Activated naive CD4-positive, alpha-beta T cell treated with anti-CD3 and anti-CD28 coated beads, Interleukin-2, amount 10 ng/mL, durations not matched to agents 7 days and 5 days (primary cell): ENCODE results near the gene SERTAD1.
"Not testable (repeated sequence)": the region's sequence is repeated elsewhere in the genome, so short reads cannot be mapped to it uniquely, and the experiment has no call there.

Source experiments
- CTCF ChIA-PET: fragments of 350-600 bp; sonication (Branson Sonifier 250); formaldehyde crosslinking; loops from one replicate; lab custom pipeline; 2021; ENCODE audit warnings: antibody characterized with exemption; lab: Charles Lee
- DNase-seq: peaks from one replicate; pipeline ENCODE4 v3.0.0-alpha.2; 2020
- H3K27ac Mint-ChIP-seq: one replicate; pipeline ENCODE4 v1.8.0; 2021; ENCODE audit warnings: mild to moderate bottlenecking, moderate library complexity, mixed read lengths
- H3K27me3 Mint-ChIP-seq: one replicate; pipeline ENCODE4 v1.8.0; 2021; ENCODE audit warnings: mild to moderate bottlenecking, mixed read lengths
- H3K36me3 Mint-ChIP-seq: one replicate; pipeline ENCODE4 v1.8.0; 2021; ENCODE audit warnings: mixed read lengths
- H3K4me1 Mint-ChIP-seq: one replicate; pipeline ENCODE4 v1.8.0; 2021; ENCODE audit warnings: mixed read lengths
- H3K4me3 Mint-ChIP-seq: one replicate; pipeline ENCODE4 v1.8.0; 2021; ENCODE audit warnings: mild to moderate bottlenecking, moderate library complexity, mixed read lengths
- H3K9me3 Mint-ChIP-seq: one replicate; pipeline ENCODE4 v1.8.0; 2021; ENCODE audit warnings: mixed read lengths

Gene SERTAD1

DNA sequence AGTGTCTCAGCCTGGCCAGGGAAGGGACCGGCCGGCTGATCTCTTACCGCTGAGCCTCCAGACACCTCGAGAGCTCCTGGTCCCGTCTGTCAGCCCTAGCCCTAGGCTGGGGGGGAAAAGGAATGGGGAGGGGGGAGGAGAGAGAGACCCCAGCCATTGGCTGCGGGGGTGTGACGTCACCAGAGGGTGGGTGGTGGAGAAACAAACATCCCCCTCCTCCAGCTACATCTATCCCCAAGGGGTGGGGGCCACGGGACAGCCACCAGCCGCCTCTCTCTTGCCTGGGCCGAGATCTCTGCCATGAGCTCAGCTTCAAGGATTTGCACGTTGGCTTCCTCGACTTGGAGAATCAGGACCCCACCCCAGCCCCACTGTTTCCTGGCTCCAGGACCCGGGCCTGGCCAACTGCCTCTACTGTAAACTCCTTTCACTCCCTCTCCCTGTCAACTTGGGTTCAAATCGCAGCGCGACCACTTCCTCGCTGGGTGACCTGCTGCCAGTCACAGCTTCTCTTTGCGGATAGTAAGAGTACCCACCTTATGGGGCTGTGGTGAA, 12.4 kb downstream of the SERTAD1 start, which contains the start of gene PRX:
PRX (minus strand) TSS at position 88 of the 555 bp plus-strand sequence. CDS start 5,446 bp downstream, outside the sequence.
- Mint-ChIP-seq H3K27ac (no peak within 1 kb of the TSS), H3K4me3 (no peak within 1 kb of the TSS), H3K9me3 (no peaks in the 10 kb centered on the region), H3K27me3 (peaks cover 21% of the 10 kb centered on the region), H3K4me1 (peaks cover 24% of the 10 kb centered on the region), H3K36me3 (no peaks in the 10 kb centered on the region)
- CTCF ChIA-PET, result interaction anchor here (1.0 to 2.6 kb wide), 2 partner anchors 52 to 108 kb away, joined by 4 to 12 read pairs; partner anchors contain the start of gene BLVRB
- no peak for DNase-seq

DNA sequence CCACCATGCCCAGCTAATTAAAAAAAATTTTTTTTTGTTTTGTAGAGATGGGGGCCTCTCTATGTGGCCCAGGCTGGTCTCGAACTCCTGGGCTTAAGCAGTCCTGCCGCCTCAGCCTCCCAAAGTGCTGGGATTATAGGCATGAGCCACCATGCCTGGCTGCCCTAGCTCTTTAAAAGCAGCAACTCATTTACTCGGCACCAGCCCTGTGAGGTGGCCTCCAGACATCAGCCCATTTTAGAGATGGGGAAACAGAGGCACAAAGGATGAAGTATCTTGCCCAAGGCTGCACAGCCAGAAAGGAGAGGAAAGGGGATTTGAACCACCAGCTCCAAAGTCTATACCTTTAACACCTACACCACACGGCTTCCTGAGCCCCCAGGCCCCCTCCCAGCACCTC, 12.9 kb downstream of the SERTAD1 start:
- no peak overlapping the region for H3K27ac Mint-ChIP-seq
- no peak for DNase-seq
- H3K4me3 Mint-ChIP-seq, result no peak overlapping the region
- peaks cover 24% of the 10 kb centered on the region for H3K4me1 Mint-ChIP-seq
- H3K36me3 Mint-ChIP-seq, result no peaks in the 10 kb centered on the region
- H3K9me3 Mint-ChIP-seq, result no peaks in the 10 kb centered on the region
- CTCF ChIA-PET, result interaction anchor here (1.0 to 2.6 kb wide), 3 partner anchors 8 to 108 kb away, joined by 4 to 12 read pairs (median 9); partner anchors contain the start of gene BLVRB
- peaks cover 21% of the 10 kb centered on the region for H3K27me3 Mint-ChIP-seq

DNA sequence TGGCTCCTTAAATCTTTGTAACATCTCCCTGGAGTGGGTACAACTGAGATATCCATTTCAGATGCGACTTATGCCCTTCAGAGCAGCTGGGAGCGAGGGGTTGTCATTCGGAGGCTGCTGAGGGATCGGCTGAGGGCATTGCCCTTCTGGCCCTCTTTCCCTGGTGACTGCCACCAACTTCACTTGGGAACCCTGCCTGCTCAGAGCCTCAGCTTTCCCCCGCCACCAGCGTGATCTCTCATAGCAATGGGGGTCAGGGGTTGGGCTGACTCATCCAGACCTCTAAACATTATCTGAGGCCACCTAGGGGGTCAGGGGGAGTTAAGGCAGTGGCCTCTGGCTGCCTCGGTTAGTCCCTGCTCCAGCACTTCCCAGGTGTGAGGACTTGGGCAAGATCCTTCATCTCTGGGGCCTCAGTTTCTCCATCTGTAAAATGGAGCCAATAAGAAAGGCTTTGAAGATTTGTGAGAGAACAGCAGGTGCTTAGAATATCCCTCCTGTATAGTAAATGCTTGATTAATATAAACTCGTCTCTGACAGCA, 13.8 kb downstream of the SERTAD1 start:
- no peak overlapping the region for H3K4me3 Mint-ChIP-seq
- no peak overlapping the region for H3K27ac Mint-ChIP-seq
- H3K27me3 Mint-ChIP-seq, result peaks cover 22% of the 10 kb centered on the region
- no peak for DNase-seq
- CTCF ChIA-PET, result interaction anchor here (2.6 kb wide), 2 partner anchors 9 to 53 kb away, joined by 9 to 12 read pairs; partner anchors contain the start of gene BLVRB
- H3K36me3 Mint-ChIP-seq, result no peaks in the 10 kb centered on the region
- H3K4me1 Mint-ChIP-seq, result peaks cover 22% of the 10 kb centered on the region
- H3K9me3 Mint-ChIP-seq, result no peaks in the 10 kb centered on the region

DNA sequence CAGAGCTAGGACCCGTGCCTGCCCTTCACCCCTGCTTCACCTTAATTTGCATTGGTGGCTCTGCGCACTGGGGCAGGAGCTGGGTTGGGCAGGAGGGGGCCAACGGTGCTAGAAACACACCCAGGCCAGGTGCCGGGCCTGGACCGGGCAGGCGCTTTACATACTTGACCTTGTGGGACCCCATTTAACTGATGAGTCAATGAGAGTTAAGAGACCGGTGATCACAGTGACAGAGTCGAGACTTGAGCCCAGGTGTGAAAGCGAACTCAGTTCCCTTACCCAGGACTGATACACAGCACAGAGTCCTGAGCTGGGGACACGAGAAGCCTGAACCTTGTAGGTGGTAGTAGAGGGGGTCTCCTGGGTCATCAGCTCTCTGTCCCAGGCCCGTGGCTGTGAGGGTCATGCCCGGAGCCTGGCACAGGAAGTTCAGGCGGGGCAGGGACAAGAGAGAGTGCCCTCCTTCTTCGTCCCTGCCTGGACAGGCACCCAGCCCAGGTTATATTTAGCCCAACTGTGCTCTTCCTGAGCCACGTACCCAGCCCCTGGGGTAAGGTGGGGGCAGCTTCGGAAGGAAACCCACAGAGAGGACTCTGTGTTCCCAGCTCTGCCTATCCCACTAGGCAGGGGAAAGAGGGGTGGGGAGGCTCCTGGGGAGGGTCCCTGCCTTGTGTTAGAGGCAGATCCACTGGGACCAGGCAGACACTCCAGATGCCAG, 14.5 kb downstream of the SERTAD1 start:
- Mint-ChIP-seq H3K4me1 (peaks cover 17% of the 10 kb centered on the region), H3K27ac (no peak overlapping the region), H3K36me3 (no peaks in the 10 kb centered on the region), H3K27me3 (peaks cover 22% of the 10 kb centered on the region), H3K4me3 (no peak overlapping the region), H3K9me3 (no peaks in the 10 kb centered on the region)
- DNase-seq, result no peak
- CTCF ChIA-PET, result interaction anchor here (2.6 kb wide), 1 partner anchor 10 kb away, joined by 9 read pairs; no protein-coding TSS in a partner anchor

DNA sequence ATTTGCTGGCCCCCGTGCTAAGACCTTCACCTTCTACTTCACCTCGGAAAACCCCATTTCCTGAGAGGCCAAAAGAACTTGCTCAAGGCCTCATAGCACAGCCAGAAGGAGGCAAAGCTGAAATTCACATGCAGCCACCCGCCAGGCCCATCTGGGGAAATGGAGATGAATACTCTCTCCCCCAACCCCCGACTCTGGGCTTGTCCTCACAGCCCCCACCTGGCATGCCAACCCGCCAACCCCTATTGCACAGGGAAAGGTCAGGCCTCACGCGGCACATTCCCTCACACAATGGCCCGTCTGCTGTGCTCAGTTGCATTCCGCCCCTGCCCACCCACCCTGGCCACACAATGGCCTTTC, 15.8 kb downstream of the SERTAD1 start:
- peaks cover 10% of the 10 kb centered on the region for H3K4me1 Mint-ChIP-seq
- no peak for DNase-seq
- peaks cover 22% of the 10 kb centered on the region for H3K27me3 Mint-ChIP-seq
- CTCF ChIA-PET, result no interaction called here
- H3K9me3 Mint-ChIP-seq, result no peaks in the 10 kb centered on the region
- H3K27ac Mint-ChIP-seq, result no peak overlapping the region
- H3K4me3 Mint-ChIP-seq, result no peak overlapping the region
- no peaks in the 10 kb centered on the region for H3K36me3 Mint-ChIP-seq

DNA sequence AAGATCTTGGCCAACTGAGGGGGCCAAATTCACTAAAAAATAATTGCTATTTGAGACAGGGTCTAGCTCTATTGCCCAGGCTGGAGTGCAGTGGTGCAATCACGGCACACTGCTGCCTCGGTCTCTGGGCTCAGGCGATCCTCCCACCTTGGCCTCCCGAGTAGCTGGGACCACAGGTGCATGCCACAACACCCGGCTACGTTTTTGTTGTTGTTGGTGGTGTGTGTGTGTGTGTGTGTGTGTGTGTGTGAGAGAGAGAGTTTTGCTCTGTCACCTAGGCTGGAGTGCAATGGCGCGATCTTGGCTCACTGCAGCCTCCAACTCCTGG, 17.2 kb downstream of the SERTAD1 start:
- not testable (repeated sequence) for H3K36me3 Mint-ChIP-seq, DNase-seq, H3K4me3 Mint-ChIP-seq, H3K9me3 Mint-ChIP-seq, H3K27ac Mint-ChIP-seq
- CTCF ChIA-PET, result interaction anchor here (1.2 to 3.4 kb wide), 2 partner anchors 8 to 12 kb away, joined by 3 to 15 read pairs; no protein-coding TSS in a partner anchor
- Mint-ChIP-seq H3K4me1 (peaks cover 18% of the 10 kb centered on the region), H3K27me3 (peaks cover 20% of the 10 kb centered on the region)

DNA sequence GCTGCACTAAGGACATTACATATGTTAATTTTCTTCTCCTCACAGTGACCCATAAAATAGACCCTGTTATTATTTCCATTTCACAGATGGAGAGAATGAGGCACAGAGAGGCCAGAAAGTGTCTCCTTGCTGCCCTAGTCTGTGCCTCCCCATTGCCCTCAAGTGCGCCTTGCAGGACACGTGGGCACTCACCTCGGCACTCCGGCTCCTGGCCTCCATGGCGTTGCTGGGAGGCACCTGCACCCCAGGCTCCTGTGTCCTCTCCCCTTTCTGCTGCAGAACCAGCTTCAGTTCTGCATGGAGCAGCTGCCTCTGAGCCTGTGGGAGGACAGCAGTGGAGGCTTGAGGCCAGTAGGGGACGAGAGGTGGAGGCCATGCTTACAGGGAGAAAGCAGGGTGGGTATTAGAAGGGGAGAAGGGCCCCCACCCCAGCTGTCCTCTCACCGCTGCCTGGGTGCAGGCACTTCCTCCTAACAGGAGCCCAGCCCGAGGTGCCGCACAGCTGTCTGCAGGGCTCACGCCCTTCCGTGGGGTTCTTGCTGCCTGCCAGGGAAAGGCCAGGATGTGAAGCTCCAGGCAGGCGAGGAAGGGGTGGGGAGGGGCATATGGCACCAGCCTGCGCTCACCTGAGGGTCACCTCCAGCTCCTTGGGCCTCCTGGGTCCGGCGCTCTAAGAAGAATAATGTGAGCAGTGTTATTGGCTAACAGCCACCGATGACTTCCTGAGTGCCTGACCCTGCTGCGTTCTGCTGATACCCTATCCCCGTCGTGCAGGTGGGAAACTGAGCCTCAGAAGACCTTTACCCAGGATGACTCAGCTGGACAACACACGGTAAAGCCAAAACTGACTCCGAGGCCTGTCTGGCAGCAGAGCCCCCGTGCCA, 17.8 kb downstream of the SERTAD1 start:
- Mint-ChIP-seq H3K4me3 (no peak overlapping the region), H3K27ac (peak overlapping the region; percentile 55)
- CTCF ChIA-PET, result interaction anchor here (1.2 to 3.4 kb wide), 2 partner anchors 9 to 13 kb away, joined by 3 to 15 read pairs; no protein-coding TSS in a partner anchor

DNA sequence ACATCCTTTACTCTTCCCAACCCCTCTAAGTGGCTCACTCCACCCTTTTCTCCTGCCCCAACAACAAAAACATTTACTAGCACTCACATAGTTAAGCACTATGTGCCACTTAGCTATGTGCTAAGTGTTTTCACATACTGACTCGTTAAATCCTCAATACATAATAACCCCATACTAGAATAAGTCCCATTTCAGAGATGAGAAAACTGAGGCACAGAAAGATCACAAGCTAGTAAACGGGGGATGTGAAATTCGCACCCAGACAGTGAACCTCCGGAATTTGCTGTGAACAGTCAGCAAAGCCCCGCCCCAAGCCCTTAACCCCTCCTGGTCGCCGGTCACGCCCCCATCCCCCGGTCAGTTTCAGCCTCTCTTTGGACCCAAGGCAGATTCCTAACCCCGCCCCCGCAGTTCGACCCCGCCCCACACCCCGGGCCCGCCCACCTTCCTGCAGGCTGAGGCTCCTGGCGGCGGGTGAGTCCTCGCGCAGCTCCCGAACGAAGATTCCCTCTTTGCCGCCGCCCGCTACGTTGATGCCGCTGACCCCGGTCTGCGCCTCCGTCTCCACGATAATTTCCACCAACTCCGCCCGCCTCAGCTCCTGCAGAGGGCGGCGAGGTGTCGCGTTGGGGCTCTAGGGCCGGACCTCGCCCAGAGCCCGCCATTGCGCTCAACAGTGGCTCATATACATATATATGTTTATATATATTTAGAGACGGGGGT, 22.4 kb downstream of the SERTAD1 start:
- Mint-ChIP-seq H3K27ac (peak overlapping the region; percentile 80), H3K4me1 (peaks cover 34% of the 10 kb centered on the region), H3K27me3 (peaks cover 33% of the 10 kb centered on the region), H3K9me3 (no peaks in the 10 kb centered on the region), H3K36me3 (no peaks in the 10 kb centered on the region), H3K4me3 (peak overlapping the region; percentile 79)
- CTCF ChIA-PET, result interaction anchor here (0.5 to 1.5 kb wide), 2 partner anchors 15 to 17 kb away, joined by 3 to 7 read pairs; no protein-coding TSS in a partner anchor
- DNase-seq, result peak; percentile 92

More for the DNA sequence above, 17.8 kb downstream of the SERTAD1 start:
- no peaks in the 10 kb centered on the region for H3K9me3 Mint-ChIP-seq
- DNase-seq, result peak; percentile 36
- peaks cover 23% of the 10 kb centered on the region for H3K4me1 Mint-ChIP-seq
- H3K36me3 Mint-ChIP-seq, result no peaks in the 10 kb centered on the region
- peaks cover 14% of the 10 kb centered on the region for H3K27me3 Mint-ChIP-seq

DNA sequence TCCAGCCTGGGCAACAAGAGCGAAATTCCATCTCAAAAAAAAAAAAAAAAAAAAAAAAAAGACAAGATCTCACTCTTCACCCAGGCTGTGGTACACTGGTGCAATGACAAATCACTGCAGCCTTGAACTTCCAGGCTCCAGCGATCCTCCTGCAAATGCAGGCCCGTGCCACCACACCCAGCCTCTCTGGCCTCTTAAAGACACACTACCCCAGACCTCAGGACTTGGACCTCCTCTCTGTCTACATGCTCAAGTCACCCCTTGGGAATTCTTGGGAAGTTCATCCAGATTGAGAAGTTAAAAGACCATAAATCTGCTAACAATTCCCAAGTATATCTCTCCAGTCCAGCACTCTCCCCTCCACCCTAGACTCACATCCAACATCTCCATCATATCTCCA, 25.2 kb downstream of the SERTAD1 start:
- H3K27ac Mint-ChIP-seq, result no peak overlapping the region
- CTCF ChIA-PET, result no interaction called here
- peaks cover 46% of the 10 kb centered on the region for H3K27me3 Mint-ChIP-seq
- DNase-seq, result no peak
- no peaks in the 10 kb centered on the region for H3K36me3 Mint-ChIP-seq
- H3K4me3 Mint-ChIP-seq, result no peak overlapping the region
- H3K9me3 Mint-ChIP-seq, result no peaks in the 10 kb centered on the region
- H3K4me1 Mint-ChIP-seq, result peaks cover 28% of the 10 kb centered on the region

DNA sequence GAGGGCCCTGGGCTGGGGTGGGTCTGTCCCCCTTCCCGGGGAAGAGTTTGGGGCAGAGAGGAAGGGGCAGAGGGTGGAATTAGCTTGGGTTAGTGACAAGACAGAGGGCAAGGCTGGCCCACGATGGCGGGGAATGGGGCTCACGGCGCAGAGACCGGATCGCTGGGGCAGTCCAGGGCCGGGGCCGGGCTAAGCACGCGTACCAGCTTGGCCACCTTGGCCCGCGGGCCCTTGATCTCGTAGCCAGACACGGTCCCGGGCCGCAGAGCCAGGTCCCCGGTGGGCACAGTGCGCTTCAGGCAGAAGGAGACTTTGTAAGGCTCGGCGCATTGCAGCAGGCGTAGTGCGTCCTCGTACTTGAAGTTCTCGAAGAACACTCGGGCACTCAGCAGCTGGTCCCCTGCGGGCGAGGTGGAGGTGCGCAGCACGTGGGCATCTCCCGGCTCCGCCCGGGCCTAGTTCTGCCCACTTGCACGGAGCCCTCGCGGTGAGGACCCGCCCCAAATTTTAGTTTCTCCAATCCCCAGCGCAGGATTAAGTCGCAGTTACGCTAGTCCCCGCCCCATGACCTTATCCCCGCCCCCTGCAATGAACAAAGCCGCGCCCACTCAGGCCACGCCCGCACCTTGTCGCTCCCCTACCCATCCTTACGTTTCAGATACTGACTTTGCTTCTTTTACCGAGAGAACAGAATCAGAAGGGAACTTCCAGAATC, 27.2 kb downstream of the SERTAD1 start:
- no peak overlapping the region for H3K4me3 Mint-ChIP-seq
- no peaks in the 10 kb centered on the region for H3K36me3 Mint-ChIP-seq
- CTCF ChIA-PET, result interaction anchor here (1.3 kb wide), 1 partner anchor 22 kb away, joined by 4 read pairs; no protein-coding TSS in a partner anchor
- DNase-seq, result peak; percentile 80
- peaks cover 46% of the 10 kb centered on the region for H3K27me3 Mint-ChIP-seq
- peaks cover 20% of the 10 kb centered on the region for H3K4me1 Mint-ChIP-seq
- no peaks in the 10 kb centered on the region for H3K9me3 Mint-ChIP-seq
- no peak overlapping the region for H3K27ac Mint-ChIP-seq

DNA sequence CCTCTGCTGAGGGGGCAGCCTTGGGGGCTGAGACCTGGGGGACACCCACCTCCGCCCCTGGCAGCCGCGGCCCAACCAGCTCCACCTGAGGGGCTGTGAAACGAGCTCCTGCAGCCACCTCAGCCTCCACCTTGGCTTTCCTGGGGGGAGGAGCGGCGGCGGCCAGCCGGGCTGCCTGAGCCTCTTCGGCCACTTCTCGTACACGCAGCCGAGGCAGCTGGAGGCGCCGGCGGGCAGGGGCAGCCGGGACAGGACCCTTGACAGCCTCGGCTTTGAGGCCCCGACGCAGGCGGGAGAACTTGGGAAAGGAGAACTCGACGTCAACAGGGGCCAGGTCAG, 28.3 kb downstream of the SERTAD1 start:
- Mint-ChIP-seq H3K4me1 (peaks cover 15% of the 10 kb centered on the region), H3K4me3 (no peak overlapping the region), H3K36me3 (no peaks in the 10 kb centered on the region), H3K27me3 (peaks cover 49% of the 10 kb centered on the region), H3K27ac (no peak overlapping the region), H3K9me3 (no peaks in the 10 kb centered on the region)
- CTCF ChIA-PET, result no interaction called here
- DNase-seq, result no peak

DNA sequence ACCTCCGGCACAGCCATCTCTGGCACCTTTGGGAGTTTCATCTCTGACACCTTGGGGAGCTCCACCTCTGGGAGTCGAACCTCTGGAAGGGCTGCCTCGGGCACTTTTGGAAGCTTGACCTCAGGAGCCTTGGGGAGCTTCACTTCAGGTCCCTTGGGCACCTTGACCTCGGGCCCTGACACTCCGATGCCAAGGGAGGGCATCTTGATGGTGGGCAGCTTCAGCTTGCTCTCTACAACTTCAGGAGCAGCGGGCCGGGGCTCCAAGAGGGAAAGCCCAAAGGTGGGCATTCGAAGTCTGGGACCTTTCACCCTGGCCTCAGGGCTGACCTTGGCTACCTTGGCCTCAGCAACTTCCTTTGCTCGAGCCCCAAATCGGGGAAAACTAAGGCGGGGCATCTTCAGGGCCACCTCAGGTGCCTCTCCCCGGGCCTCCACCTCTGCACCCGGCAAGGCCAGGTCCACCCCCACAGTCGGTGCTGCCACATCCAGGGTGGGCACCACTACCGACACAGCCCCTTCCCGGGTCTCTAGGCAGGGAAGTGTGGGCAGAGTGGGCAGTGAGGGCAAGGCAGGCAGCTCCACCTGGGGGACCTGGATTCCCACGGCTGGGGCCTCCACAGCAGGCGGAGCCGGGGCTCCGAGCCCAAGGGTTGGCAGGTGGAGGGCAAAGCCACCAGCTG, 28.8 kb downstream of the SERTAD1 start:
- Mint-ChIP-seq H3K36me3 (no peaks in the 10 kb centered on the region), H3K9me3 (no peaks in the 10 kb centered on the region), H3K4me3 (no peak overlapping the region), H3K27ac (no peak overlapping the region), H3K4me1 (peaks cover 15% of the 10 kb centered on the region), H3K27me3 (peaks cover 52% of the 10 kb centered on the region)
- CTCF ChIA-PET, result interaction anchor here (1.0 kb wide), 1 partner anchor 23 kb away, joined by 3 read pairs; no protein-coding TSS in a partner anchor
- no peak for DNase-seq
